Smooth muscle cell (in vitro differentiated cells): ENCODE results near the gene TPM3. TPM values are rescaled to one million over a fixed set of nuclear protein-coding genes. Genes with fewer than 3 reads are reported as not detected.

Experiments used
- DNase-seq: peaks from one replicate; lab custom pipeline; 2025; ENCODE audit not compliant: unreplicated experiment; lab: John Stamatoyannopoulos, UW
- H2AFZ ChIP-seq: fragments of 200-600 bp; sonication (generic); 2 replicates; pipeline ENCODE4 v1.6.0; 2016; ENCODE audit warnings: antibody characterized with exemption, low read depth, mild to moderate bottlenecking
- H3F3A ChIP-seq: fragments of 200-600 bp; sonication (generic); 2 replicates; pipeline ENCODE4 v1.6.0; 2017; ENCODE audit warnings: antibody characterized with exemption, low read depth
- H3K27ac ChIP-seq: fragments of 200-600 bp; sonication (generic); 2 replicates; pipeline ENCODE4 v1.5.1; 2016; ENCODE audit warnings: low read depth, mild to moderate bottlenecking
- H3K27me3 ChIP-seq: fragments of 200-600 bp; sonication (generic); 2 replicates; pipeline ENCODE4 v1.6.1; 2016; ENCODE audit warnings: low read depth, mild to moderate bottlenecking
- H3K36me3 ChIP-seq: fragments of 200-600 bp; sonication (generic); 2 replicates; pipeline ENCODE4 v1.5.1; 2016; ENCODE audit warnings: low read depth
- H3K4me1 ChIP-seq: fragments of 200-600 bp; sonication (generic); 2 replicates; pipeline ENCODE4 v1.5.1; 2016; ENCODE audit warnings: low read depth
- H3K4me2 ChIP-seq: fragments of 200-600 bp; sonication (generic); 2 replicates; pipeline ENCODE4 v1.6.0; 2016; ENCODE audit warnings: mild to moderate bottlenecking
- H3K4me3 ChIP-seq: fragments of 200-600 bp; sonication (generic); 2 replicates; pipeline ENCODE4 v1.5.1; 2016; ENCODE audit warnings: mild to moderate bottlenecking
- H3K79me2 ChIP-seq: fragments of 200-600 bp; sonication (generic); 2 replicates; pipeline ENCODE4 v1.6.0; 2016; ENCODE audit warnings: low read depth, mild to moderate bottlenecking
- H3K9ac ChIP-seq: fragments of 200-600 bp; sonication (generic); 2 replicates; pipeline ENCODE4 v1.6.0; 2016; ENCODE audit warnings: low read depth
- H3K9me3 ChIP-seq: fragments of 200-600 bp; sonication (generic); replicated peaks from 2 replicates; pipeline ENCODE4 v1.5.1; 2016; ENCODE audit warnings: low read depth
- H4K20me1 ChIP-seq: fragments of 200-600 bp; sonication (generic); 2 replicates; pipeline ENCODE4 v1.6.0; 2016; ENCODE audit warnings: low read depth
- CTCF ChIP-seq: fragments of 200-600 bp; sonication (generic); IDR thresholded peaks from 2 replicates; pipeline ENCODE4 v1.5.1; 2017; ENCODE audit warnings: borderline replicate concordance, mild to moderate bottlenecking, antibody characterized with exemption; ENCODE audit not compliant: insufficient read depth, poor library complexity, severe bottlenecking
- WGBS: methylation state at CpG from one replicate; pipeline ENCODE4 v1.1.7; 2016; ENCODE audit warnings: low lambda C conversion rate; 5-methylcytosine and 5-hydroxymethylcytosine counted together
- polyA plus RNA-seq: library from polyadenylated mRNA; unstranded; fragments of >200 nt; fragmentation: Nextera tagmentation; extraction: Ambion mirVana; gene quantifications from 2 replicates; pipeline ENCODE4 v1.2.1, GENCODE V29; 2016
- total RNA-seq: library from RNA; depleted of rRNA; stranded (reverse); fragments of >200 nt; gene quantifications from 2 replicates; pipeline ENCODE4 v1.2.3, GENCODE V29; 2014

Gene TPM3
- total and polyA plus RNA-seq, 2 experiments from 2014 or later = 384 to 436 TPM

- H3K4me2 ChIP-seq = peak overlapping the region; percentile 84
- WGBS = 41% methylated on average over 5 of the region's 5 CpGs
- no peak for DNase-seq
- peak overlapping the region; percentile 99 for H3K9ac ChIP-seq
- no peak overlapping the region for H2AFZ ChIP-seq
- peaks cover 80% of the 10 kb centered on the region for H3K79me2 ChIP-seq
- no peaks in the 10 kb centered on the region for H3K27me3 ChIP-seq
- peaks cover 28% of the 10 kb centered on the region for H3K4me1 ChIP-seq
- no peaks in the 10 kb centered on the region for H3K9me3 ChIP-seq
- no peak for TF ChIP-seq CTCF
- peaks cover 38% of the 10 kb centered on the region for H4K20me1 ChIP-seq
- H3K27ac ChIP-seq = peak overlapping the region; percentile 99
- H3F3A ChIP-seq = no peaks in the 10 kb centered on the region
- peak overlapping the region; percentile 87 for H3K4me3 ChIP-seq
- H3K36me3 ChIP-seq = no peaks in the 10 kb centered on the region
Observed at GRCh38 chr1:154219541-154219940, 27.6 kb upstream of the TPM3 start.

GRCh38 chr1:154218545-154218944 is 26.6 kb upstream of the TPM3 start:
- peaks cover 28% of the 10 kb centered on the region for H3K4me1 ChIP-seq
- TF ChIP-seq CTCF = no peak
- H2AFZ ChIP-seq = no peak overlapping the region
- H3K27me3 ChIP-seq = no peaks in the 10 kb centered on the region
- peaks cover 38% of the 10 kb centered on the region for H4K20me1 ChIP-seq
- no peak overlapping the region for H3K9ac ChIP-seq
- peaks cover 75% of the 10 kb centered on the region for H3K79me2 ChIP-seq
- peak overlapping the region; percentile 84 for H3K4me2 ChIP-seq
- H3K9me3 ChIP-seq = no peaks in the 10 kb centered on the region
- H3K4me3 ChIP-seq = peak overlapping the region; percentile 87
- H3K27ac ChIP-seq = no peak overlapping the region
- no peak for DNase-seq
- no peaks in the 10 kb centered on the region for H3F3A ChIP-seq
- H3K36me3 ChIP-seq = no peaks in the 10 kb centered on the region
- 92% methylated on average over 3 of the region's 3 CpGs for WGBS

- peaks cover 6% of the 10 kb centered on the region for H3F3A ChIP-seq
- peaks cover 29% of the 10 kb centered on the region for H4K20me1 ChIP-seq
- H3K4me1 ChIP-seq = no peaks in the 10 kb centered on the region
- H3K4me2 ChIP-seq = no peak overlapping the region
- no peak overlapping the region for H2AFZ ChIP-seq
- no peaks in the 10 kb centered on the region for H3K27me3 ChIP-seq
- H3K4me3 ChIP-seq = no peak overlapping the region
- no peak overlapping the region for H3K9ac ChIP-seq
- H3K9me3 ChIP-seq = no peaks in the 10 kb centered on the region
- TF ChIP-seq CTCF = no peak
- peaks cover 27% of the 10 kb centered on the region for H3K79me2 ChIP-seq
- no peaks in the 10 kb centered on the region for H3K36me3 ChIP-seq
- no peak for DNase-seq
- WGBS = 95% methylated on average over 1 of the region's 1 CpG
- H3K27ac ChIP-seq = peak overlapping the region; percentile 38
Observed at GRCh38 chr1:154213274-154213673, 21.4 kb upstream of the TPM3 start.

DNA sequence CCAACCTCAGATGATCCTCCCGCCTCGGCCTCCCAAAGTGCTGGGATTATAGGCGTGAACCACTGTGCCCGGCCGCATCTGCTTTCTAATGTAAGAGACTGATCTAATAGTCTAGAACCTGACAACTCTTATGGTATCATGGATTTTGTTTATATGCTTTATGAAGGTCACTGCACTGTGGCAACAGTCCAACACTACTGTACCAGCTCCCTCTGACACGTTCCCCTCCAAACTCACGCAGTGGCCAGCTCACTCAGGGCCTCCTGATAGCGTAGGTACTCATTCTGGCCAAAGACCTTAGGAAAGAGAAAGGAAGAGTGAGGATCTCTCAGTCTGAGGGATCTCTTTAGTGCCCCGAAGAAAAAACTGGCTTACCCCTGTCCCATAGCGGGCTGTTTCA is 20.2 kb upstream of the TPM3 start:
- DNase-seq = no peak
- no peaks in the 10 kb centered on the region for H3K36me3 ChIP-seq
- no peak overlapping the region for H3K4me2 ChIP-seq
- TF ChIP-seq CTCF = no peak
- H3K4me3 ChIP-seq = no peak overlapping the region
- over 99% methylated on average over 10 of the region's 10 CpGs for WGBS
- H3K9ac ChIP-seq = no peak overlapping the region
- H3K27ac ChIP-seq = no peak overlapping the region
- peaks cover 16% of the 10 kb centered on the region for H3K79me2 ChIP-seq
- no peaks in the 10 kb centered on the region for H3K27me3 ChIP-seq
- peaks cover 10% of the 10 kb centered on the region for H3F3A ChIP-seq
- no peak overlapping the region for H2AFZ ChIP-seq
- peaks cover 23% of the 10 kb centered on the region for H4K20me1 ChIP-seq
- no peaks in the 10 kb centered on the region for H3K9me3 ChIP-seq
- no peaks in the 10 kb centered on the region for H3K4me1 ChIP-seq
